ENCODE results near the gene PARVG.

The PARVG gene

GRCh38 chr22:44193535-44193891, 12.8 kb downstream of the PARVG start:
- H3K36me3 ChIP-seq (ENCODE audit: control insufficient read depth in 2 of 2, insufficient read depth in 1 of 2, low read length in 2 of 2), result no peaks in the 10 kb centered on the region
- ChIA-PET POLR2A (no interaction called here), CTCF (interaction anchor here (0.6 kb wide), 1 partner anchor 108 kb away, joined by 3 read pairs; no protein-coding TSS in a partner anchor)
- no peak overlapping the region for H3K27ac ChIP-seq (ENCODE audit: extremely low read depth, low read depth, low read length)
- H3K4me1 ChIP-seq (ENCODE audit: control insufficient read depth, insufficient read depth, low read length), result no peaks in the 10 kb centered on the region
- H3K4me3 ChIP-seq (ENCODE audit: low read depth, low read length), result no peak overlapping the region
- no peaks in the 10 kb centered on the region for H3K9me3 ChIP-seq (ENCODE audit: control insufficient read depth, insufficient read depth, low read depth, low read length)
- TF ChIP-seq ZNF558 (tag by site-specific recombination; IDR thresholded peaks at IDR 0.05) (no peak), SP7 (tag by site-specific recombination; IDR thresholded peaks at IDR 0.05) (no peak), KLF1 (tag by site-specific recombination; IDR thresholded peaks at IDR 0.05) (no peak), MZF1 (tag by site-specific recombination; IDR thresholded peaks at IDR 0.05; ENCODE audit: borderline replicate concordance) (no peak), ATF2 (tag by site-specific recombination; IDR thresholded peaks at IDR 0.05; ENCODE audit: low read depth) (no peak), ZBTB1 (tag by site-specific recombination; IDR thresholded peaks at IDR 0.05) (no peak), MYNN (tag by site-specific recombination; IDR thresholded peaks at IDR 0.05; ENCODE audit: borderline replicate concordance) (no peak), OSR2 (tag by site-specific recombination; IDR thresholded peaks at IDR 0.05) (no peak), ZNF660 (tag by site-specific recombination; IDR thresholded peaks at IDR 0.05) (no peak)

DNA sequence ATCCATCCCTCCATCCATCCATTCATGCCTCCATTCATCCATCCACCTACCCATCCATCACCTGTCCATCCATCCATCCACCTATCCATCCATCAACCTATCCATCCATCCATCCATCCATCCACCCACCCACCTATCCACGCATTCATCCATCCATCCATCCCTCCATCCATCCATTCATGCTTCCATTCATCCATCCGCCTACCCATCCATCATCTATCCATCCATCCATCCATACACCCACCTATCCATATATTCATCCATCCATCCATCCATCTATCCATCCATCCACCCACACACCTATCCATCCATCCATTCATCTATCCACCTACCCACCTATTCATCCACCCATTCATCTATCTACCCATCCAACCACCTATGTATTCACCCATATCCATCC, 13.8 kb downstream of the PARVG start:
- ChIA-PET CTCF (no interaction called here), POLR2A (no interaction called here)
- H3K27ac ChIP-seq (ENCODE audit: extremely low read depth, low read depth, low read length), result no peak overlapping the region
- TF ChIP-seq ZNF521 (tag by site-specific recombination; IDR thresholded peaks at IDR 0.05), result 0 out of 2 replicates have a peak, but pooled peaks have one; percentile 85
- TF ChIP-seq ZNF2 (tag by site-specific recombination; IDR thresholded peaks at IDR 0.05), result no peak
- TF ChIP-seq ZNF366 (tag by site-specific recombination; conservative IDR thresholded peaks at IDR 0.05), result peak; percentile 99
- peak; percentile 95 for TF ChIP-seq EGR2 (tag by site-specific recombination; IDR thresholded peaks at IDR 0.05; ENCODE audit: low read depth)
- TF ChIP-seq KLF7 (tag by site-specific recombination; IDR thresholded peaks at IDR 0.05; ENCODE audit: borderline replicate concordance), result no peak
- TF ChIP-seq ATF2 (tag by site-specific recombination; IDR thresholded peaks at IDR 0.05; ENCODE audit: low read depth), result no peak
- TF ChIP-seq ZNF76 (tag by site-specific recombination; IDR thresholded peaks at IDR 0.05; ENCODE audit: borderline replicate concordance, low read depth), result no peak
- TF ChIP-seq ZNF776 (tag by site-specific recombination; IDR thresholded peaks at IDR 0.05; ENCODE audit: borderline replicate concordance), result 0 out of 2 replicates have a peak, but pooled peaks have one; percentile 43
- no peak for TF ChIP-seq ZNF560 (tag by site-specific recombination; IDR thresholded peaks at IDR 0.05; ENCODE audit: borderline replicate concordance)
- no peak for TF ChIP-seq ZSCAN30 (tag by site-specific recombination; IDR thresholded peaks at IDR 0.05)
- TF ChIP-seq ZNF529 (tag by site-specific recombination; IDR thresholded peaks at IDR 0.05; ENCODE audit: insufficient replicate concordance), result no peak
- no peak for TF ChIP-seq ZNF768 (tag by site-specific recombination; IDR thresholded peaks at IDR 0.05)
- TF ChIP-seq ZBTB17 (tag by site-specific recombination; IDR thresholded peaks at IDR 0.05), result peak; percentile 99
- TF ChIP-seq ZNF169 (tag by site-specific recombination; IDR thresholded peaks at IDR 0.05), result no peak
- TF ChIP-seq ZNF335 (tag by site-specific recombination; conservative IDR thresholded peaks at IDR 0.05), result no peak
- peak; percentile 81 for TF ChIP-seq ZFHX2 (tag by site-specific recombination; conservative IDR thresholded peaks at IDR 0.05)
- no peak for TF ChIP-seq ZNF133 (tag by site-specific recombination; IDR thresholded peaks at IDR 0.05)
- no peak for TF ChIP-seq TCF7L2 (IDR thresholded peaks at IDR 0.05; ENCODE audit: borderline replicate concordance, low read depth, low read length)
- no peak for TF ChIP-seq ZNF510 (tag by site-specific recombination; IDR thresholded peaks at IDR 0.05; ENCODE audit: insufficient replicate concordance)
- no peak for TF ChIP-seq ZNF580 (tag by site-specific recombination; IDR thresholded peaks at IDR 0.05)
- TF ChIP-seq KLF10 (tag by site-specific recombination; IDR thresholded peaks at IDR 0.05), result no peak
- no peak for TF ChIP-seq ZNF677 (tag by site-specific recombination; IDR thresholded peaks at IDR 0.05)
- no peak for TF ChIP-seq GLIS1 (tag by site-specific recombination; IDR thresholded peaks at IDR 0.05)
- no peak for TF ChIP-seq ZNF266 (tag by site-specific recombination; IDR thresholded peaks at IDR 0.05; ENCODE audit: low read depth)
- no peaks in the 10 kb centered on the region for H3K4me1 ChIP-seq (ENCODE audit: control insufficient read depth, insufficient read depth, low read length)
- H3K4me3 ChIP-seq (ENCODE audit: low read depth, low read length), result no peak overlapping the region
- H3K36me3 ChIP-seq (ENCODE audit: control insufficient read depth in 2 of 2, insufficient read depth in 1 of 2, low read length in 2 of 2), result no peaks in the 10 kb centered on the region
- H3K9me3 ChIP-seq (ENCODE audit: control insufficient read depth, insufficient read depth, low read depth, low read length), result no peaks in the 10 kb centered on the region
